ENCODE data around the gene JHY. TPM values are rescaled to one million over a fixed set of nuclear protein-coding genes. Genes with fewer than 3 reads are reported as not detected.

Gene JHY
- total and polyA plus RNA-seq, 2 of the 4 experiments (the other 2 are of a cell fraction): 0.51 to 0.54 TPM

DNA sequence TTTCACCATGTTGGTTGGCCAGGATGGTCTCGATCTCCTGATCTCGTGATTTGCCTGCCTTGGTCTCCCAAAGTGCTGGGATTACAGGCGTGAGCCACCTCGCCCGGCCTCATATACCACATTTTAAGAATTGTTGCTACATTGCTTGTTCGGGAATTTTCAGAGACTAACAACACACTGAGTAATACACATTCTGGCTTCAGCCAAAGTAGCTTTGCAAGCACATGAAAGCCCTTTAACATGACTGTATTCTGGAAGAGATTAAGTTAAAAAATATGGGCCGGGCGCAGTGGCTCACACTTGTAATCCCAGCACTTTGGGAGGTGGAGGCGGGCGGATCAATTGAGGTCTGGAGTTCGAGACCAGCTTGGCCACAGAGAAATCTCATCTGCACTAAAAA, 29.3 kb upstream of the JHY start:
- Histone ChIP-seq H3K4me3 (ENCODE audit: insufficient read depth, low read depth, low read length) (no peak overlapping the region), H3K56ac (ENCODE audit: extremely low read depth, insufficient read depth, low read length) (no peak overlapping the region), H2AK9ac (replicated peaks; ENCODE audit: low read depth, low read length, poor library complexity) (no peak overlapping the region), H3K9me1 (ENCODE audit: insufficient read depth, low read length) (no peaks in the 10 kb centered on the region), H3K18ac (ENCODE audit: low read depth, low read length) (no peak overlapping the region), H3K27me3 (ENCODE audit: control insufficient read depth, insufficient read depth, low read length) (no peaks in the 10 kb centered on the region), H2BK20ac (ENCODE audit: low read depth, low read length) (no peak overlapping the region), H3K4ac (ENCODE audit: low read depth, low read length) (no peak overlapping the region), H3K79me1 (ENCODE audit: low read depth in 1 of 2, low read length in 2 of 2) (no peaks in the 10 kb centered on the region), H3K4me2 (ENCODE audit: low read depth, low read length) (no peak overlapping the region), H2BK15ac (ENCODE audit: low read depth, low read length) (no peak overlapping the region), H3K23ac (ENCODE audit: low read depth, low read length) (no peak overlapping the region), H2AK5ac (ENCODE audit: low read depth, low read length) (no peak overlapping the region), H4K20me1 (ENCODE audit: insufficient read depth, low read length) (no peaks in the 10 kb centered on the region), H3K27ac (ENCODE audit: insufficient read depth, low read length) (no peak overlapping the region), H3K14ac (replicated peaks; ENCODE audit: low read depth, low read length) (no peak overlapping the region), H4K5ac (ENCODE audit: low read depth, low read length) (no peak overlapping the region; the same call in 1 of the 2 replicates), H2BK120ac (ENCODE audit: low read depth, low read length) (no peak overlapping the region), H4K91ac (ENCODE audit: insufficient read depth, low read depth, low read length) (no peak overlapping the region), H3K36me3 (ENCODE audit: control insufficient read depth, insufficient read depth, low read length) (no peaks in the 10 kb centered on the region), H3K4me1 (ENCODE audit: control insufficient read depth, insufficient read depth, low read length) (peaks cover 4% of the 10 kb centered on the region), H3K9me3 (ENCODE audit: control insufficient read depth, insufficient read depth, low read length) (no peaks in the 10 kb centered on the region), H2AFZ (replicated peaks; ENCODE audit: low read length, poor library complexity) (no peak overlapping the region), H4K8ac (ENCODE audit: low read depth in 2 of 2, low read length in 2 of 2) (no peak overlapping the region), H2BK5ac (ENCODE audit: low read depth, low read length, poor library complexity, severe bottlenecking) (no peak overlapping the region), H3K9ac (ENCODE audit: low read depth, low read length) (no peak overlapping the region)
- CTCF ChIA-PET: interaction anchor here (1.0 to 4.9 kb wide), 8 partner anchors 19 to 273 kb away, joined by 3 to 39 read pairs (median 4); no protein-coding TSS in a partner anchor
- intact Hi-C loops (cut with micrococcal nuclease): loop anchor here (5.0 kb wide), 1 partner anchor 71 kb away; no protein-coding TSS in a partner anchor
- 93% methylated on average over 3 of the region's 11 CpGs; no CpG with 5 or more reads in 1 of the 2 experiments for WGBS, 2 experiments (ENCODE audit: extremely low coverage in 2 of 2, insufficient read length in 1 of 2)
- DNase-seq: peak; percentile 25
- in situ Hi-C loops (cut with MboI; ENCODE audit: low sequenced_read_pairs): loop anchor here (5.0 to 25.0 kb wide), 3 partner anchors 56 to 409 kb away; no protein-coding TSS in a partner anchor
- ATAC-seq (ENCODE audit: low read depth): no peak
- dilution Hi-C loops (cut with HindIII; ENCODE audit: low sequenced_read_pairs, unreplicated experiment): loop anchor here (25.0 kb wide), 1 partner anchor 184 kb away; no protein-coding TSS in a partner anchor
- BruUV-seq (replicated peaks): no TSS peak
- no peak for TF ChIP-seq CTCF (conservative IDR thresholded peaks at IDR 0.05; ENCODE audit: low read depth, low read length)
- TF ChIP-seq MAFK (IDR thresholded peaks at IDR 0.05; ENCODE audit: low read depth, low read length): no peak
- no peak for TF ChIP-seq POLR2A (IDR thresholded peaks at IDR 0.05; ENCODE audit: low read depth, low read length)
- TF ChIP-seq CHD1 (IDR thresholded peaks at IDR 0.05; ENCODE audit: low read depth, low read length): no peak
- TF ChIP-seq MXI1 (IDR thresholded peaks at IDR 0.05; ENCODE audit: borderline replicate concordance, low read depth, low read length): no peak
- TF ChIP-seq RAD21 (IDR thresholded peaks at IDR 0.05; ENCODE audit: low read length): no peak
- TF ChIP-seq CEBPB (IDR thresholded peaks at IDR 0.05; ENCODE audit: low read depth, low read length): no peak
- no peak for TF ChIP-seq SMC3 (IDR thresholded peaks at IDR 0.05; ENCODE audit: low read depth, low read length)
- TF ChIP-seq ELK1 (IDR thresholded peaks at IDR 0.05; ENCODE audit: borderline replicate concordance, low read depth, low read length): no peak
- no peak for TF ChIP-seq MAZ (IDR thresholded peaks at IDR 0.05; ENCODE audit: borderline replicate concordance, low read depth, low read length)
- no peak for TF ChIP-seq USF2 (IDR thresholded peaks at IDR 0.05; ENCODE audit: low read depth, low read length)
- TF ChIP-seq BHLHE40 (IDR thresholded peaks at IDR 0.05; ENCODE audit: low read depth, low read length): no peak
- no peak for TF ChIP-seq RCOR1 (IDR thresholded peaks at IDR 0.05; ENCODE audit: insufficient replicate concordance, low read length)
- TF ChIP-seq RFX5 (IDR thresholded peaks at IDR 0.05; ENCODE audit: low read depth, low read length): no peak
- no peak for TF ChIP-seq NFE2L2 (IDR thresholded peaks at IDR 0.05; ENCODE audit: low read depth, low read length)
- no peak for TF ChIP-seq FOS (IDR thresholded peaks at IDR 0.05; ENCODE audit: low read depth, low read length)
- POLR2A ChIA-PET (ENCODE audit: unreplicated experiment): no interaction called here
